Thymus (tissue), 11 donors: ENCODE measurements around the gene OLA1. TPM values are rescaled to one million over a fixed set of nuclear protein-coding genes. Genes with fewer than 3 reads are reported as not detected.

ENCODE experiments used
- DNase-seq, 9 donors: peaks; one replicate each; pipeline ENCODE4 v3.0.0-alpha.2; 2013; ENCODE audit warnings: low spot score in 9 of 9, low read depth in 6 of 9, missing footprints in 1 of 9
- H3K27ac ChIP-seq, 2 donors: one replicate each; pipeline ENCODE4 v1.5.1; 2013; ENCODE audit warnings: control low read depth in 1 of 2, low read depth in 1 of 2, low read length in 1 of 2, mild to moderate bottlenecking in 1 of 2, moderate library complexity in 1 of 2
- H3K27me3 ChIP-seq, 2 donors: one replicate each; pipeline ENCODE4 v1.5.1; 2013; ENCODE audit warnings: low read length in 1 of 2; ENCODE audit not compliant: control insufficient read depth in 2 of 2, insufficient read depth in 1 of 2
- H3K36me3 ChIP-seq, 2 donors: one replicate each; pipeline ENCODE4 v1.5.1; 2013; ENCODE audit warnings: low read length in 1 of 2, mild to moderate bottlenecking in 1 of 2, moderate library complexity in 1 of 2; ENCODE audit not compliant: control insufficient read depth in 2 of 2, insufficient read depth in 2 of 2
- H3K4me1 ChIP-seq, 2 donors: one replicate each; pipeline ENCODE4 v1.5.1; 2013; ENCODE audit warnings: low read length in 2 of 2; ENCODE audit not compliant: control insufficient read depth in 2 of 2, insufficient read depth in 2 of 2
- H3K4me3 ChIP-seq, 2 donors: one replicate each; pipeline ENCODE4 v1.5.1; 2013; ENCODE audit warnings: low read length in 2 of 2, control low read depth in 1 of 2, mild to moderate bottlenecking in 1 of 2
- H3K9me3 ChIP-seq, 2 donors: one replicate each; pipeline ENCODE4 v1.5.1; 2013; ENCODE audit warnings: low read length in 1 of 2, mild to moderate bottlenecking in 1 of 2; ENCODE audit not compliant: control insufficient read depth in 2 of 2, insufficient read depth in 1 of 2
- WGBS: extraction: QIAGEN DNeasy Blood & Tissue Kit; methylation state at CpG from one replicate; pipeline ENCODE4 v1.1.7; 2013; 5-methylcytosine and 5-hydroxymethylcytosine counted together
- polyA plus RNA-seq: library from polyadenylated mRNA; stranded (reverse); fragments of 200-250 nt; gene quantifications from one replicate; pipeline ENCODE4 v1.2.3, GENCODE V29; 2013
- total RNA-seq: library from RNA; stranded (reverse); fragments of 120-200 nt; gene quantifications from one replicate; pipeline ENCODE4 v1.2.4, GENCODE V29; 2013
- donor health status: healthy.

OLA1 gene
- total and polyA plus RNA-seq, 2 donors, result 82.1 to 83.3 TPM

- Histone ChIP-seq H3K4me1 (no peaks in the 10 kb centered on the region), H3K27me3 (no peaks in the 10 kb centered on the region), H3K4me3 (no peak overlapping the region), H3K27ac (no peak overlapping the region), H3K9me3 (no peaks in the 10 kb centered on the region), H3K36me3 (peaks cover 3 to 17% of the 10 kb centered on the region in 2 donors)
- DNase-seq, result no peak
- 99% methylated on average over 4 of the region's 4 CpGs for WGBS
These were observed 29.0 kb downstream of the OLA1 start for GRCh38 chr2:174219321-174219720.

GRCh38 chr2:174218773-174219172 is 29.6 kb downstream of the OLA1 start:
- Histone ChIP-seq H3K36me3 (peaks cover 0 to 13% of the 10 kb centered on the region in 2 donors), H3K9me3 (no peaks in the 10 kb centered on the region), H3K27ac (no peak overlapping the region), H3K4me1 (no peaks in the 10 kb centered on the region), H3K27me3 (no peaks in the 10 kb centered on the region), H3K4me3 (no peak overlapping the region)
- 97% methylated on average over 7 of the region's 7 CpGs for WGBS
- DNase-seq, result no peak

- H3K36me3 ChIP-seq, result peaks cover 0 to 12% of the 10 kb centered on the region in 2 donors
- no peak overlapping the region for H3K27ac ChIP-seq
- H3K4me1 ChIP-seq, result no peaks in the 10 kb centered on the region
- DNase-seq, result no peak
- 98% methylated on average over 1 of the region's 1 CpG for WGBS
- H3K9me3 ChIP-seq, result no peaks in the 10 kb centered on the region
- no peaks in the 10 kb centered on the region for H3K27me3 ChIP-seq
- no peak overlapping the region for H3K4me3 ChIP-seq
These were observed 30.5 kb downstream of the OLA1 start for GRCh38 chr2:174217869-174218268.

DNA sequence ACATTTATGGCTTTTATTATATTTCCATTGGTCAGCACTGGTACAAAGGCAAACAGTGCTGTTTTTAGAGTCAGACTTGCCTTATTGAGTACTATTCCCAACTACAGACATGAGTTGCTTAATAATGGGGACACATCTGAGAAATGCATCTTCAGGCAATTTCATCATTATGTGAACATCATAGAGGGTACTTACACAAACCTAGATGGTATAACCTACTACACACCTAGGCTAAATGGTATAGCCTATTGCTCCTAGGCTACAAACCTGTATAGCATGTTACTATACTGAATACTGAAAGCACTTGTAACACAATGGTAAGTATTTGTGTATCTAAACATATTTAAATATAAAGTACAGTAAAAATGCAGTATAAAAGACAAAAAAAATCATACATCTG is 36.4 kb downstream of the OLA1 start:
- no peak overlapping the region for H3K27ac ChIP-seq
- H3K4me3 ChIP-seq, result no peak overlapping the region
- H3K4me1 ChIP-seq, result no peaks in the 10 kb centered on the region
- no peaks in the 10 kb centered on the region for H3K9me3 ChIP-seq
- DNase-seq, result no peak
- no peaks in the 10 kb centered on the region for H3K36me3 ChIP-seq
- H3K27me3 ChIP-seq, result no peaks in the 10 kb centered on the region

DNA sequence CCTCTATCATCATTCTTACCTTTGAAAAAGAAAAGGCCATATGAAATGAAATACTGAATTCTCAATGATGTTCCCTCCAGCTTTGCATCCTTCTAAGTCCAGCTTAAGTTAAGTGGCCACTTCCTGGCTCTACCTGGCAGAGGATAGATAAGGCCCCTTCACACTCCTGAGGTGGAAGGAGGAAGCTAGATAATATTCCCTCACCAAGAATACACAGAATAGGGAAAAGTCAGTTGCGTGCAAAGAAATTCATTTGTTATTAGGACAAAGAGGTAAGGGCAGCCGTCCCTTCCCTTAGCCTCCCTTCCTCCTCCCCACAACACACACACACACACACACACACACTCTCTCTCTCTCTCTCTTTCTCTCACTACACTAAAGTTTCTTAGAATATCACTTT is 37.5 kb downstream of the OLA1 start:
- H3K4me3 ChIP-seq, result no peak overlapping the region
- DNase-seq, result no peak
- H3K4me1 ChIP-seq, result no peaks in the 10 kb centered on the region
- no peaks in the 10 kb centered on the region for H3K27me3 ChIP-seq
- no peak overlapping the region for H3K27ac ChIP-seq
- no peaks in the 10 kb centered on the region for H3K9me3 ChIP-seq
- 90% methylated on average over 2 of the region's 2 CpGs for WGBS
- no peaks in the 10 kb centered on the region for H3K36me3 ChIP-seq

DNA sequence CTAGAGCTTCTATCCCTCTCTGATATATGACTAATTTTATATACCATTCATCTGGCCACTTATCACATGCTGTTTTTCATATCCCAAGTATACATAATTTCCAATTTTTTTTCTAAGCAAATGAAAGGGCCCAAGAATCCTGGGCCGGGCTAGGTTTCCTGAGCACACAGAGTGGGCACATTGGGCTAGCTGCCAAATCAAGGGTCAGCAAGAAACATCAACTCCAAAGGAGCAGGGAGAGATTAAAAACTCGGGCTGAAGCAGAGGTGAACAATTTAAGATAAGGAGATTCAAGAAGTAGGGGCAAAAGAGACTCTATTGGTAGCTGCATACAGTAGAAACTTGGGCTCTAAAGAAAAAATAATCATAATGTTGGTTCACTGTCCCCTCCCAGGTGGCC is 39.0 kb downstream of the OLA1 start:
- Histone ChIP-seq H3K36me3 (no peaks in the 10 kb centered on the region), H3K4me3 (no peak overlapping the region), H3K27ac (no peak overlapping the region), H3K9me3 (no peaks in the 10 kb centered on the region), H3K4me1 (no peaks in the 10 kb centered on the region), H3K27me3 (no peaks in the 10 kb centered on the region)
- DNase-seq, result no peak
- 100% methylated on average over 2 of the region's 2 CpGs for WGBS

DNA sequence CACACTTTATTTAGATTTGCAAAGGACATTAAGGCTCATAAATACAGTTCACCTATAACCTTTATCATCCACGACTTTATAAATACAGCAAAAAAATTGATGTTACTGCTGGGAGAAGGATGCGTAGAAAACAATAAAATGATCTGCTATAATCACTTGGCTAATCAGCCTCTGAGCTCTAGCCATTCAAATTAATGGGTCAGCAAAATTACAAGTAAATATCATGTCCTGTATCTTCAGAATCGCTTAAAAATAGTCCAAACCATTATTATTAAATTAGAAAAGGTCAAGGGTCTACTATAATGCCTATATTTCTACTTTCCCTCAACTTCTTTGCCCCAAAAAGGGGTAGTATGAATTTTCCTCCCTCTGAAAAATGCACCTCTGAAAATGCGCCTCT is 40.3 kb downstream of the OLA1 start:
- H3K4me1 ChIP-seq, result no peaks in the 10 kb centered on the region
- H3K27ac ChIP-seq, result no peak overlapping the region
- H3K9me3 ChIP-seq, result no peaks in the 10 kb centered on the region
- WGBS, result 98% methylated on average over 4 of the region's 4 CpGs
- H3K27me3 ChIP-seq, result no peaks in the 10 kb centered on the region
- no peak overlapping the region for H3K4me3 ChIP-seq
- no peaks in the 10 kb centered on the region for H3K36me3 ChIP-seq
- no peak for DNase-seq

DNA sequence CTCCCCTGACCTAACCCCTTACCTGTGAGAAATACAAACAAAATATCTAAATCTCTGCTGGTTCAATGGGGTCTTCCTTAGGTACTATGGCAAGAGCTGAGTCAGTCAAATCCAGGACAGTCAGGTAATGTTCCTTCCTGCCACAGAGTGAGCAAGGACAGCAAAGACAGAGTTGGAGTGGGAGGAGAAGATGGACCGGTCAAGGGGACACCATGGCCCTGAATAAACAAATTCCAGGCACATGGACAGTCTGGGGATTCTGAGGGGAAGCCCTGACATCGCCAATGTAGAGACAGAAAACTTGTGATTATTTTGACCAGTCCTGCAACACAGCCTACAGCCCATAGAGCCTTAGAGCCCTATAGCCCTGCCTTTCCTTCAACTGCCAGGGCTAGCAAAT is 42.8 kb downstream of the OLA1 start:
- no peak overlapping the region for H3K27ac ChIP-seq
- H3K4me1 ChIP-seq, result no peaks in the 10 kb centered on the region
- no peaks in the 10 kb centered on the region for H3K36me3 ChIP-seq
- 99% methylated on average over 2 of the region's 2 CpGs for WGBS
- DNase-seq, result no peak
- no peaks in the 10 kb centered on the region for H3K27me3 ChIP-seq
- H3K4me3 ChIP-seq, result no peak overlapping the region
- no peaks in the 10 kb centered on the region for H3K9me3 ChIP-seq

DNA sequence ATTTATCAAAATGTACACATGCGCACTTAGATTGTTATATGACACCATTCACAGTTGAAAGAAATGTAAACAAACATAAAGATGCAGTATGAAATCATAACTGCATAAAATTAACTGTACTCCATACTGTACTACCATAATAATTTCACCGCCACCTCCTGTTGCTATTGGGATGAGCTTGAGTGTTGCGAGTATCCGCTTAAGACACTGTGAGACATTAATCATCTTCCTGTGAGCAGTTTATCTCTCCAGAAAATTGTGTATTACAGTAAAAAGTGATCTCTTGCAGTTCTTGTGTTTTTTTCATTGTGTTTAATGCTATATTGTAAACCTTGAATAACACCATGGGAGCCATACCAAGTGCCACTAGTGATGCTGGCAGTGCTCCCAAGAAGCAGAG is 46.1 kb downstream of the OLA1 start:
- Histone ChIP-seq H3K27me3 (no peaks in the 10 kb centered on the region), H3K4me1 (no peaks in the 10 kb centered on the region), H3K9me3 (no peaks in the 10 kb centered on the region), H3K4me3 (no peak overlapping the region), H3K27ac (no peak overlapping the region), H3K36me3 (no peaks in the 10 kb centered on the region)
- DNase-seq, result no peak
- 99% methylated on average over 4 of the region's 4 CpGs for WGBS
